ENCODE results near the gene SPOCK2. TPM values are rescaled to one million over a fixed set of nuclear protein-coding genes. Genes with fewer than 3 reads are reported as not detected.

The SPOCK2 gene
- total RNA-seq, 1 experiment from 2014 or later: 1.1 TPM

DNA sequence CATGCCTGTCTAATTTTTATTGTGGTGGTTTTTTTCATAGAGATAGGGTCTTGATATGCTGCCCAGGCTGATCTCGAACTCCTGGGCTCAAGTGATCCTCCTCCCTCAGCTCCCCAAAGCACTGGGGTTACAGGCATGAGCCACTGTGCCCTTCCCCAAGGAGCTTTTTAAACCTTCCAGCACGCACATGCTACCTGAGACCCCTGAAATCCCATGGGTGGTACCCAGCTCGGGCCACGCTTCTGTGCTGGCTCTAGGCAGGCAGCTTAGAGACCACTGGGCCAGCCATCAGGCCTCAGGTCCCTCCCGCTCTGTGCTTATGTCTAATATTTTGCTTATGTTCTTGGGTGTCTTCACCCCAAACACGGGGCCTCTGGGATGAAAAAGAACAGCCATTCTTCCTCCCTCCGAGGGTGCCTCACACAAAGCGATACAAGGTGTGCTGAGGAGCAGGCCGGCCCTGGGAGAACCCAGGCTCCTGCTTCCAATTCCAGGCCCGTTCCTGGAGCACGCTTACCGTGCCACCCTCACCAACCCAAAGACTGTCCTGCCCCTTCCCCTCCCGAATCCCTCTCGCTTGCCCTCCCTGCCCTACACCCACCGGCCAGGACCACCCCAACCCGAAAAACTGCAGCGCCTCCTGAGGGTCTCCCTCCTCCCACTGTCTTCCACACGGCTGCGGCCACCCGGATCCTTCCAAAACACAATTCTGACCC lies 10.9 kb downstream of the SPOCK2 start:
- TF ChIP-seq, protein P1, sequence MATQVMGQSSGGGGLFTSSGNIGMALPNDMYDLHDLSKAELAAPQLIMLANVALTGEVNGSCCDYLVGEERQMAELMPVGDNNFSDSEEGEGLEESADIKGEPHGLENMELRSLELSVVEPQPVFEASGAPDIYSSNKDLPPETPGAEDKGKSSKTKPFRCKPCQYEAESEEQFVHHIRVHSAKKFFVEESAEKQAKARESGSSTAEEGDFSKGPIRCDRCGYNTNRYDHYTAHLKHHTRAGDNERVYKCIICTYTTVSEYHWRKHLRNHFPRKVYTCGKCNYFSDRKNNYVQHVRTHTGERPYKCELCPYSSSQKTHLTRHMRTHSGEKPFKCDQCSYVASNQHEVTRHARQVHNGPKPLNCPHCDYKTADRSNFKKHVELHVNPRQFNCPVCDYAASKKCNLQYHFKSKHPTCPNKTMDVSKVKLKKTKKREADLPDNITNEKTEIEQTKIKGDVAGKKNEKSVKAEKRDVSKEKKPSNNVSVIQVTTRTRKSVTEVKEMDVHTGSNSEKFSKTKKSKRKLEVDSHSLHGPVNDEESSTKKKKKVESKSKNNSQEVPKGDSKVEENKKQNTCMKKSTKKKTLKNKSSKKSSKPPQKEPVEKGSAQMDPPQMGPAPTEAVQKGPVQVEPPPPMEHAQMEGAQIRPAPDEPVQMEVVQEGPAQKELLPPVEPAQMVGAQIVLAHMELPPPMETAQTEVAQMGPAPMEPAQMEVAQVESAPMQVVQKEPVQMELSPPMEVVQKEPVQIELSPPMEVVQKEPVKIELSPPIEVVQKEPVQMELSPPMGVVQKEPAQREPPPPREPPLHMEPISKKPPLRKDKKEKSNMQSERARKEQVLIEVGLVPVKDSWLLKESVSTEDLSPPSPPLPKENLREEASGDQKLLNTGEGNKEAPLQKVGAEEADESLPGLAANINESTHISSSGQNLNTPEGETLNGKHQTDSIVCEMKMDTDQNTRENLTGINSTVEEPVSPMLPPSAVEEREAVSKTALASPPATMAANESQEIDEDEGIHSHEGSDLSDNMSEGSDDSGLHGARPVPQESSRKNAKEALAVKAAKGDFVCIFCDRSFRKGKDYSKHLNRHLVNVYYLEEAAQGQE (IDR thresholded peaks at IDR 0.05; ENCODE audit: low read depth): no peak
- TF ChIP-seq EGR1 (IDR thresholded peaks at IDR 0.05; ENCODE audit: low read depth) (no peak), ELF1 (IDR thresholded peaks at IDR 0.05; ENCODE audit: borderline replicate concordance, low read depth) (no peak), SRF (IDR thresholded peaks at IDR 0.05; ENCODE audit: low read depth) (no peak), CTCF (IDR thresholded peaks at IDR 0.05 in 2 of 3, conservative IDR thresholded peaks at IDR 0.05 in 1 of 3; ENCODE audit: borderline replicate concordance in 1 of 3, insufficient read depth in 1 of 3, low read depth in 2 of 3, low read length in 2 of 3) (no peak), ZNF274 (IDR thresholded peaks at IDR 0.05; ENCODE audit: low read depth, low read length) (no peak), SP1 (IDR thresholded peaks at IDR 0.05; ENCODE audit: low read depth) (no peak), RAD21 (IDR thresholded peaks at IDR 0.05; ENCODE audit: low read depth) (no peak), SIN3A (IDR thresholded peaks at IDR 0.05; ENCODE audit: low read depth) (no peak), YY1 (IDR thresholded peaks at IDR 0.05; ENCODE audit: extremely low read depth, insufficient replicate concordance, low read depth, low read length) (no peak)
- H3K9me3 ChIP-seq (ENCODE audit: control insufficient read depth in 1 of 2, insufficient read depth in 1 of 2, low read depth in 1 of 2, low read length in 2 of 2): no peaks in the 10 kb centered on the region
- no peaks in the 10 kb centered on the region for H3K27me3 ChIP-seq (ENCODE audit: insufficient read depth, low read length)
- no peaks in the 10 kb centered on the region for H4K20me1 ChIP-seq (ENCODE audit: insufficient read depth)
- ChIA-PET CTCF (no interaction called here), RAD21 (ENCODE audit: low non-redundant PET in 1 of 2, low total read pairs in 2 of 2, uncharacterized antibody in 2 of 2, unreplicated experiment in 2 of 2) (no interaction called here), POLR2A (interaction anchor here (0.9 kb wide), 1 partner anchor 243 kb away, joined by 10 read pairs; no protein-coding TSS in a partner anchor)
- no peaks in the 10 kb centered on the region for H3K79me2 ChIP-seq (ENCODE audit: insufficient read depth, low read length)
- no peak overlapping the region for H3K4me3 ChIP-seq (replicated peaks in 1 of 2; ENCODE audit: low read depth in 1 of 2, low read length in 2 of 2)
- no peak overlapping the region for H3K27ac ChIP-seq (ENCODE audit: low read depth, low read length)
- H3K36me3 ChIP-seq (ENCODE audit: control insufficient read depth in 1 of 2, insufficient read depth in 2 of 2, low read length in 2 of 2): no peaks in the 10 kb centered on the region
- intact Hi-C loops (cut with micrococcal nuclease): no loop called here
- H3K9me2 ChIP-seq (ENCODE audit: insufficient read depth): no peaks in the 10 kb centered on the region
- H3K9ac ChIP-seq (ENCODE audit: low read length): no peak overlapping the region
- no peak for ATAC-seq
- no peak overlapping the region for H3K4me2 ChIP-seq (ENCODE audit: low read length)
- peaks cover 22 to 31% of the 10 kb centered on the region in 2 experiments for H3K4me1 ChIP-seq (ENCODE audit: control insufficient read depth in 1 of 2, insufficient read depth in 2 of 2, low read length in 2 of 2)
- BruUV-seq (replicated peaks): no TSS peak
- H2AFZ ChIP-seq (ENCODE audit: low read depth, low read length, poor library complexity, severe bottlenecking): no peak overlapping the region
- no peak for DNase-seq (ENCODE audit: low read depth, low spot score)
